LNCaP clone FGC (cell line): Measurements from ENCODE around the gene ITFG1.

Source experiments
- DNase-seq: peaks from one replicate; pipeline ENCODE4 v3.0.0-alpha.2; 2011; ENCODE audit warnings: low read depth
- H3K4me3 ChIP-seq: 2 replicates; pipeline ENCODE4 v1.5.1; 2011; ENCODE audit warnings: mild to moderate bottlenecking, low read depth, low read length, control low read depth
- CTCF ChIP-seq: IDR thresholded peaks from 2 replicates; pipeline ENCODE4 v1.5.1; 2012; ENCODE audit warnings: mild to moderate bottlenecking; ENCODE audit not compliant: control insufficient read depth, insufficient read depth; ENCODE audit errors: extremely low read depth

ITFG1 gene

DNA sequence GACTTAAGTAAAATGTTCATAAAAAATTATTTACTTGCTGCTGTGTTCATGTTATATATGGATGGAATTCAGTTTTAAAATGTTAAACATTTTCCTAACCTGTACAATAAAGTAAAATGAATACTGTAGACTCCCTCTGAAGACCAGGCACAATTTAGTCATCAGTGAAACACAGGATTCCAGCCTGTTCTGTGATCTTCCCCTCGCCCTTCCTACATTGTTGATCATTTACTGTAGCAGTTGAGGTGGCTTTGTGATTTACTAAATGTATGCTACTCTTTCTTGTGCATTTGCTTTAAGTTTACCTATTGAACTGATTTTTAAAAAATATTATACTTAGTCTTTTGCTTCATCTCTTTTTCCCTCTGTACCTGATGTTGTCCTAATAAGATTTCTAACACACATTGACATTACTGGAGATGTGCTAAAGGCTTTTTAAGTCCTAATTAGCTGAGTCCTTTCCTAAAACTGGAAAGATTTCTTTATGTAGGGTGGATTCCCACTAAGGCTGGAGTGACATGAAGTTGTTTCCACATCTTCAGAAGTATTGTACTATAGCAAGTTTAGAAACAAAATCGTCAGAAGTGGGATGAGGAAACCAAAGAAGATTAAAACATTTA lies 38.3 kb upstream of the ITFG1 start:
- DNase-seq = no peak

DNA sequence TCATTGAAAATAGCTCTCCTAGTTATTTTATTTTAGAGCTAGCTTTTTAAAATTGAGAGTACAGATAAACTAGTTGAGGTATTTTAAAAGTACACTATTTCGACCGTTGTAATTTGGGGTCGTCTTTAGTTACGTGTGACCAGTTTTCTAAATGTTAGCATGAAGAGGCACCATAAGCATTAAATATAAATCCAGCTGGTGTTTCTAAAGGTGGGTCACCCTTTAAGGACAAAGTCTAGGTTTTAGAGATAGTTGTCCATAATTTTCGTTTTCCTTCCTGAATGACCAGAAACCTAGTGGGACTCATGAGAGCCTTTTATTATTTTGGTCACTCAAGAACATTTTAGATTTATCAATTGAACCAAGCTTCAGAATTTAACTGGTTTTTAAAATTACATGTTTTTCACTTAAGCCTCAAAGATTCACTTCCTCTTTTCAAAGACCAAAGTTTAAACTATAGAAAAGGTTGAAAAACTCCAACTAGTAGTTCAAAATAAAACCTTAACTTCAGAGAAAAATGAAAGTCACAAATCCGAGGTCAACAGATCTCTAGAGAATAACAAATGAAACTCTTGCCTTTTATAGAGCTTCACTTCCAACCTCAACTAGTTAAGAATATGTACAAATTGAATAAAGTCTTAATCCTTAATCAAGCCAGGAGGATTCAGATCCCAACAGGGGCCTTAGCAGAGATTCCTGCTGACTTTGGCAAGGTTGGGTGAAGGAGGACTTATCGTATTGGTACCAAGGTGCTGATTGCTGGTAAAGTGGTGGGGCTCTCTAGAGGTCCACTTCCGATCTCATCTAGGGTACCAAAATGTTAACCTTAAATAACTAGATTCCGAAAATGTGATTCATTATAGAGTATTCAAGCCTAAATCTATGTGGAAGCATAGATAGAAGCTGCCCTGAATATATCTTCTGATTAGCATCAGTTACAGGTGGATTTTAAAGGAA lies 32.8 kb upstream of the ITFG1 start:
- DNase-seq = no peak
- no peak for TF ChIP-seq CTCF
- no peak overlapping the region for H3K4me3 ChIP-seq

More for the DNA sequence above, 38.3 kb upstream of the ITFG1 start:
- TF ChIP-seq CTCF = no peak
- no peak overlapping the region for H3K4me3 ChIP-seq

- peak; percentile 18 for DNase-seq
- TF ChIP-seq CTCF = no peak
- H3K4me3 ChIP-seq = no peak overlapping the region
These were observed 31.8 kb upstream of the ITFG1 start for GRCh38 chr16:47492428-47493377.

DNA sequence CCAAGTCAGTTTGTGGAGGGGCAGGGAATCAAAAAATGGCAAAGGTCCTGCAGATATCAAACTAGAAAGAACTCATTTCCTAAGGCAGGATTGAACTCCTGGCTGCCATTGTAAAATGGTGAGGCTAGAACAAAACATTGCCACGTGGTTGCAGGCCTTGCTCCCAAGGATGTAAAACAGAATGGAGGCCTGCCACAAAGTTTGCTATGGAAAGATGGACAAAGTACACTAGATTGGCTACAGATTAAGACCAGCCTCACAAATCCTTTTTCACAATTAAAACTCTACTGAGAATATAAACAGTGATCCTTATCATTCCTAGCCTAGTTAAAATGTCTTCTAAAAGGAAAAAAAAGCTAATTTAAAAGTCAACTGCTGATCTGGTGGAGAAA lies 31.2 kb upstream of the ITFG1 start:
- no peak for DNase-seq
- H3K4me3 ChIP-seq = no peak overlapping the region
- no peak for TF ChIP-seq CTCF

- no peak for TF ChIP-seq CTCF
- no peak overlapping the region for H3K4me3 ChIP-seq
- DNase-seq = no peak
These were observed 29.6 kb upstream of the ITFG1 start for GRCh38 chr16:47490471-47490870.

DNA sequence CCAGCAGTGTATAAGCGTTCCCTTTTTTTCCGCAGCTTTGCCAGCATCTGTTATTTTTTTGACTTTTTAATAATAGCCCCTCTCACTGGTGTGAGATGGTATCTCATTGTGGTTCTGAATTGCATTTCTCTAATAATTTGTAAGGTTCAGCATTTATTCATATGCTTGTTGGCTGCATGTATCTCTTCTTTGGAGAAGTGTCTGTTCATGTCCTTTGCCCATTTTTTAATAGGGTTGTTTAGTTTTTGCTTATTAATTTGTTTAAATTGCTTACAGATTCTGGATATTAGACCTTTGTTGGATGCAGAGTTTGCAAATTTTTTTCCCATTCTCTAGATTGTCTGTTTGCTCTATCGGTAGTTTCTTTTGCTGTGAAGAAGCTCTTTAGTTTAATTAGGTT lies 27.2 kb upstream of the ITFG1 start:
- no peak for DNase-seq
- no peak overlapping the region for H3K4me3 ChIP-seq

More for the DNA sequence above, 27.2 kb upstream of the ITFG1 start:
- TF ChIP-seq CTCF = no peak
